ENCODE data around the gene DIDO1.

DNA sequence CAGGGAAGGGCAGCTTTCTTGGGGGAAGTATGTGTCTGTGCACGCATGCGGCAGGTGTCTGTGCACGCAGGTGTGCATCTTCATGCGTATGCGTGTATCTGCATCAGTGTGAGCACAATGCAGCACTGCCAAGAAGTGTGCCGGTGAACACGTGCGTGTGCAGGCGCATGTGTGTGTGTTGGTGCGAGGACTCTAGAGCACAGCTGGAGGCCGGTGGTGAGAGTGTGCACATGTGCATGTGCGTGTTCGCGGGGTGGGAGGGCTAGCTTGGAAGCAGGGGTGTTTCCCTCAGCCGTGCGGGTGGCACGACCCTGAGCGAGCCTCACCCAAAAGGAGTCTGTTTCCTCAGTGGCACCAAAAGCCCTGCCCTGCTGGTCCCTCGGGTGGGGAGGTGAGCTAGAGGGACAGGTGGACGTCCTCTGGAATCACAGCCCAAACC is 33.7 kb upstream of the DIDO1 start:
- no peak for TF ChIP-seq CTCF (conservative IDR thresholded peaks at IDR 0.05 in 1 of 2, IDR thresholded peaks at IDR 0.05 in 1 of 2; ENCODE audit: extremely low read depth in 1 of 2, insufficient read depth in 1 of 2, low read depth in 1 of 2, low read length in 2 of 2)
- no peak for TF ChIP-seq EZH2 (IDR thresholded peaks at IDR 0.05; ENCODE audit: borderline replicate concordance, low read length)

All from mammary epithelial cell (primary cell).